HepG2 (cell line): ENCODE results near the gene DLG4. TPM values are rescaled to one million over a fixed set of nuclear protein-coding genes. Genes with fewer than 3 reads are reported as not detected.

Experiments
- CREB1 ChIP-seq, 2 experiments: fragments of 450-650 bp in 1 of 2; IDR thresholded peaks; 2 replicates each; pipeline ENCODE4 v1.6.1; 2016 to 2017; ENCODE audit warnings: control low read depth in 1 of 2, mild to moderate bottlenecking in 1 of 2, missing compliant biosample characterization in 1 of 2, missing genetic modification characterization in 1 of 2
- FOXA1 ChIP-seq, 2 experiments: fragments of 450-650 bp in 1 of 2; sonication (generic) in 1 of 2; formaldehyde crosslinking in 1 of 2; IDR thresholded peaks; 2 replicates each; pipeline versions ENCODE4 v1.4.0 to v1.6.1; 2016 to 2020; ENCODE audit warnings: missing genetic modification reagents in 1 of 2
- FOXA3 ChIP-seq: IDR thresholded peaks from 2 replicates; pipeline ENCODE4 v1.6.1; 2016; ENCODE audit warnings: missing genetic modification reagents, missing compliant biosample characterization
- IKZF1 ChIP-seq: fragments of 450-650 bp; IDR thresholded peaks from 2 replicates; pipeline ENCODE4 v1.7.1; 2016
- PATZ1 ChIP-seq: sonication (generic); formaldehyde crosslinking; IDR thresholded peaks from 2 replicates; pipeline ENCODE4 v1.4.0; 2020; ENCODE audit warnings: missing genetic modification reagents
- PRDM15 ChIP-seq: sonication (generic); formaldehyde crosslinking; IDR thresholded peaks from 2 replicates; pipeline ENCODE4 v1.4.0; 2020; ENCODE audit warnings: missing genetic modification reagents
- REL ChIP-seq: sonication (generic); formaldehyde crosslinking; conservative IDR thresholded peaks from 2 replicates; pipeline ENCODE4 v1.8.0; 2022; ENCODE audit warnings: mild to moderate bottlenecking, missing genetic modification reagents, moderate library complexity
- SIX1 ChIP-seq: sonication (generic); formaldehyde crosslinking; IDR thresholded peaks from 2 replicates; pipeline ENCODE4 v1.4.0; 2020; ENCODE audit warnings: missing genetic modification reagents, borderline replicate concordance
- THYN1 ChIP-seq: sonication (generic); formaldehyde crosslinking; IDR thresholded peaks from 2 replicates; pipeline ENCODE4 v1.8.1; 2023; ENCODE audit warnings: low read depth, mild to moderate bottlenecking, moderate library complexity, missing genetic modification reagents, borderline replicate concordance
- UBTF ChIP-seq: sonication (generic); formaldehyde crosslinking; IDR thresholded peaks from 2 replicates; pipeline ENCODE4 v1.4.0; 2020; ENCODE audit warnings: mild to moderate bottlenecking, missing genetic modification reagents
- ZBTB43 ChIP-seq: sonication (generic); formaldehyde crosslinking; conservative IDR thresholded peaks from 2 replicates; pipeline ENCODE4 v1.4.0; 2020; ENCODE audit warnings: missing genetic modification reagents
- ZKSCAN1 ChIP-seq: fragments of 150-350 bp; IDR thresholded peaks from 2 replicates; pipeline ENCODE4 v1.6.1; 2014; ENCODE audit warnings: low read length
- ZKSCAN5 ChIP-seq: sonication (generic); formaldehyde crosslinking; IDR thresholded peaks from 2 replicates; pipeline ENCODE4 v1.5.1; 2020; ENCODE audit warnings: mild to moderate bottlenecking, missing genetic modification reagents
- ZKSCAN8 ChIP-seq: IDR thresholded peaks from 2 replicates; pipeline ENCODE4 v1.6.1; 2016; ENCODE audit warnings: borderline replicate concordance, missing genetic modification reagents, missing compliant biosample characterization
- ZMYM4 ChIP-seq: sonication (generic); formaldehyde crosslinking; IDR thresholded peaks from 2 replicates; pipeline ENCODE4 v1.8.1; 2023; ENCODE audit warnings: mild to moderate bottlenecking, missing genetic modification reagents
- ZNF329 ChIP-seq: sonication (generic); formaldehyde crosslinking; IDR thresholded peaks from 2 replicates; pipeline ENCODE4 v1.9.0; 2021; ENCODE audit warnings: low read depth, mild to moderate bottlenecking, missing genetic modification reagents
- ZNF446 ChIP-seq: sonication (generic); formaldehyde crosslinking; IDR thresholded peaks from 2 replicates; pipeline ENCODE4 v1.5.0; 2020; ENCODE audit warnings: mild to moderate bottlenecking, missing genetic modification reagents
- ZNF678 ChIP-seq: sonication (generic); formaldehyde crosslinking; IDR thresholded peaks from 2 replicates; pipeline ENCODE4 v1.4.0; 2020; ENCODE audit warnings: mild to moderate bottlenecking, missing genetic modification reagents
- ZNF891 ChIP-seq: sonication (generic); formaldehyde crosslinking; IDR thresholded peaks from 2 replicates; pipeline ENCODE4 v1.5.0; 2020; ENCODE audit warnings: mild to moderate bottlenecking, missing genetic modification reagents
- polyA plus RNA-seq, 8 experiments: library from polyadenylated mRNA; depleted of rRNA in 3 of 8; stranded (reverse) in 7 of 8; unstranded in 1 of 8; fragments of >200 nt; fragmentation: Illumina TruSeq in 4 of 8; extraction: Trizol in 4 of 8; gene quantifications; 2 replicates each; pipeline versions ENCODE4 v1.2.1 to v1.2.3, GENCODE V29; 2011 to 2016; ENCODE audit warnings: low read depth in 4 of 8, missing spikeins in 1 of 8, mixed read lengths in 1 of 8; ENCODE audit not compliant: insufficient read depth in 1 of 8
- total RNA-seq, 5 experiments: library from RNA; depleted of rRNA; stranded (reverse); fragments of >200 nt; fragmentation: Illumina TruSeq; extraction: Trizol; gene quantifications; 2 replicates each; pipeline ENCODE4 v1.2.3, GENCODE V29; 2016; ENCODE audit warnings: low read depth in 1 of 5

DLG4 gene
- total and polyA plus RNA-seq, 2 of the 13 experiments (the other 11 are each of a cell fraction or from before 2014, with no cell fraction given): 0.71 to 4.3 TPM

GRCh38 chr17:7251661-7252175 is 32.1 kb upstream of the DLG4 start, which contains the start of gene CTDNEP1 (continued):
- TF ChIP-seq PATZ1 (no peak; the same call in 1 of the 2 replicates), SIX1 (no peak), ZKSCAN1 (no peak), ZKSCAN8 (CRISPR knock-in tag) (no peak), ZNF329 (CRISPR knock-in tag) (no peak), ZKSCAN5 (CRISPR knock-in tag) (no peak), FOXA1 (IDR thresholded peaks at IDR 0.05) (no peak), FOXA1 (CRISPR knock-in tag; IDR thresholded peaks at IDR 0.05) (no peak), ZNF891 (CRISPR knock-in tag) (no peak), REL (CRISPR knock-in tag) (0 out of 2 replicates have a peak, but pooled peaks have one; percentile 9), IKZF1 (no peak), FOXA3 (no peak), UBTF (CRISPR knock-in tag) (no peak), THYN1 (CRISPR knock-in tag) (no peak), ZBTB43 (CRISPR knock-in tag) (no peak), PRDM15 (CRISPR knock-in tag) (no peak), CREB1 (IDR thresholded peaks at IDR 0.05) (no peak), CREB1 (CRISPR knock-in tag; IDR thresholded peaks at IDR 0.05) (no peak), ZNF678 (CRISPR knock-in tag) (no peak), ZNF446 (CRISPR knock-in tag) (no peak), ZMYM4 (CRISPR knock-in tag) (no peak)
